ENCODE measurements around the gene SNU13.

GRCh38 chr22:41656556-41656955, 32.1 kb downstream of the SNU13 start:
- no peak for TF ChIP-seq CTCF (IDR thresholded peaks at IDR 0.05; ENCODE audit: borderline replicate concordance, extremely low read depth, low read length, poor library complexity, severe bottlenecking)
- TF ChIP-seq EZH2 (IDR thresholded peaks at IDR 0.05; ENCODE audit: borderline replicate concordance, low read depth, low read length, severe bottlenecking): no peak
